ENCODE data around the gene STK24.

GRCh38 chr13:98515818-98516465 lies 61.0 kb downstream of the STK24 start:
- TF ChIP-seq POLR2A (IDR thresholded peaks at IDR 0.05) = no peak
- TF ChIP-seq CTCF (IDR thresholded peaks at IDR 0.05) = no peak

Measured in breast epithelium (tissue), 3 donors.